A673 (cell line): ENCODE results near the gene APMAP.

ENCODE experiments used
- CTCF ChIP-seq: fragments of 300-800, 200-600 bp; sonication (generic); conservative IDR thresholded peaks from 2 replicates; pipeline ENCODE4 v1.5.1; 2017; ENCODE audit warnings: low read depth, mild to moderate bottlenecking, antibody characterized with exemption, low read length, moderate library complexity, mixed read lengths
- EZH2 ChIP-seq: fragments of 200-600 bp; sonication (generic); IDR thresholded peaks from 2 replicates; pipeline ENCODE4 v1.6.1; 2017; ENCODE audit warnings: borderline replicate concordance, low read depth, mild to moderate bottlenecking, mixed read lengths, antibody characterized with exemption, low read length; ENCODE audit not compliant: poor library complexity, severe bottlenecking

GRCh38 chr20:25006431-25007167, 14.0 kb upstream of the APMAP start:
- no peak for TF ChIP-seq EZH2
- TF ChIP-seq CTCF: no peak
